HG02973 (cell line): ENCODE measurements around the gene ETV6.

Source experiments
- ATAC-seq: cut with Tn5 transposase; IDR thresholded peaks from one replicate; pipeline ENCODE4 v1.9.1; 2021; ENCODE audit warnings: moderate library complexity; ENCODE audit not compliant: unreplicated experiment

Gene ETV6

DNA sequence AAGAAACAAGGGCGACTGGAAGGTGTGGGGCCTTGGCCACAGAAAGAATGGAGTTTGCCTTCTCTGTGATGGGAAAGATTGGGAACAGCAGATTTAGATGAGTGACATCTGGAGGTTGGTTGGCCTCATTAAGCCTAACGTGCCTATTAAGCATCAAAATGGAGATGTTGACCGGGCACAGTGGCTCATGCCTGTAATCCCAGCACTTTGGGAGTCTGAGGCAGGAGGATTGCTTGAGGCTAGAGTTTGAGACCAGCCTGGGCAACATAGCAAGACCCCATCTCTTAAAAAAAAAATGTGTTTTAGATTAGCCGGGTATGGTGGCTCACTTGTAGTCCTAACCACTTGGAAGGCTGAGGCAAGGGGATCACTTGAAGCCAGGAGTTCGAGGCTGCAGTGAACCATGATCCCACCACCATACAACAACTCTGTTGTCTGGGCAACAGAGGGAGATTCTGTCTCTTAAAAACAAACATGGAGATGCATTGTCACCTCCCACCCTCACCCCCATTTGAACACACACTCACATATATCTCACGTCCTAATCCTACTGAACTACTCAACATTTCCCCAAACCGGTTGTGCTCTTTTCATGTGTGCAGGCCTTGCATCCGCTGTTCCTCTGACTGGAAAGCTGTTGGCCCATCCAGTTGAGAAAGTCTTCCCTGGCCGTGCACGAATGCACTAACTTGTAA lies 172.1 kb downstream of the ETV6 start:
- ATAC-seq = no peak

DNA sequence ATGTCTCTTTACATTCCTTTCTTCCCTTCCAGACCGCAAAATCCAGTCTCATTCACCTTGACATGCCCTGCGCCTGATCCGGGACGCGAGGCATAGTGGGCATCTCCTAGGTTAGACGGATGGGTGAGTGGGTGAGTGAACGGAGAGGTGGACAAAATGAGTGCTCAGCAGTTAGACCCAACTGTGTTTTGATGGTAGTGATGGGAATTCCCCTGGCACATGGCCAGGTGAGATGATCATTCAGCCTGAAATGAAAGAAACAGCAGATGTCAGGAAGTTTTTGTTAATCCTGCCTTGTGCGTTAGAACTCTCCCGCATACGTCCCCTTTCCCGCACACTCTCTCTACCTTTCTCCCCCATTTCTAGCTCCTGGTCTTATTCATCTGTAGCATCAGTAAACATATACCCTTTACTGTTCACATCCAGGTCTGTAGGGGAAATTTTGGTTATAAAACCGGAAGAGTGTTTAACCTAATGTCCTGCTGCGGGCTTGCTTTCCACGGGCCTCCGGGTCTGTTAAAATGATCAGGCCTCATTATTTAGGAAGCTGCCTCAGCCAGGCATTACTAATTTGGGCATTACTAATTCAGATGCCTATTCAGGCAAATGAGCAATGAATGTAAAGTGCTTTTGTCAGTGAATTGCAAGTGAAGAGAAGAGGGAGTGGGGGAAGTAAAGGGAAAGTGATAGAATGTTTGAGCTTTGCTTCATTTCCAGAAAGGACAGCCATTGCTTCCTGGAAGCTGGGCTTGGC lies 172.8 kb downstream of the ETV6 start:
- ATAC-seq = no peak

DNA sequence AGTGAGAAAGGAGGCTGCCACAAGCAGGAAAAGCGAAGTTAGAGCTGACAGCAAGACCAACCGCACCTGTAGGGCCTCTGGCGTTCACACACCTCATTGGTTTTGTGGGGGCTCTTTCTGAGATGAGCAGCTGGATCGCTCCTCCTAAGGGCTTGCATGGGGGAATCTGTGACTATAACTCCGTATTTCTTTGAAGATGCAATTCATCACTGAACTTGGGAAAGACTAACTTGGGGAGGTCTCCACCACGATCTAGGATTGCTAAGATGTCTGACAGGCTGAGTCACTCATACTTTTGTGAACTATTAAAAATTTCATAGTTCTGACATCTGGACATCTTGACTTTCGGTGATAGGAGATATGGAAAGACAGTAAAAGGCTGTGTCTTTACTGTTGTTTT lies 173.6 kb downstream of the ETV6 start:
- no peak for ATAC-seq

DNA sequence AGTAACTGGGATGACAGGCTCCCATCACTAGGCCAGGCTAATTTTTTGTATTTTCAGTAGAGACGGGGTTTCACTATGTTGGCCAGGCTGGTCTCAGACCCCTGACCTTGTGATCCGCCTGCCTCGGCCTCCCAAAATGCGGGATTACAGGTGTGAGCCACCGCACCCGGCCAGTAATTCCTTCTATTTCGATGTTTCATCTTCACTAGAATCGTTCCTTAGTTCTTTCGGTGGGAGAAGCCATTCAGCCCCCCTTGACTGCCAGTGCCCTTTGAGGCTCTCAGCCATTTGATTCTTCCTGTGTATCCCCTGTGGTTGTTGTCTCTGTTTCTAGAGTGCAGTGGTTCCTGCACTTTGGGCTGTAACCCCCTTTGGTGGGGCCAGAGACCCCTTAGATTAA lies 174.1 kb downstream of the ETV6 start:
- no peak for ATAC-seq

DNA sequence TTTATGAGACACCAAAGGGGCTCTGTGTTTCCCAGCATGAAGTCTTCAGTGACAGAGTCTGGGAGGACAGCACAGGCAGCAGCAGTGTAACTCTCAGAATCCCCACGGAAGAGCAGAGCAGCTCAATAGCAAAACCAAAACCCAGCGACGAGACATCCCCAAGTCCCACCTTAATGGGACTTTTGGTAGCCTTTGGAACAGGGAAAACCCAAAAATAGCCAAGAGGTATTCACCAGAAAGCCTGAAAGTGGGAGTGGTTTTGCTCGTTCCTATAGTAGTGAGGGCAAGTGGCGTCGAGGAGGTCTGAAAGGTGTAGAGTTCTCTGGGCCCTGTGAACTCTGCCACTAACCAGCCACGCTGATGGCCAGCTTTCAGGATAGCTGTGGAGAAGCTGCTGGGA lies 174.6 kb downstream of the ETV6 start:
- ATAC-seq = no peak

DNA sequence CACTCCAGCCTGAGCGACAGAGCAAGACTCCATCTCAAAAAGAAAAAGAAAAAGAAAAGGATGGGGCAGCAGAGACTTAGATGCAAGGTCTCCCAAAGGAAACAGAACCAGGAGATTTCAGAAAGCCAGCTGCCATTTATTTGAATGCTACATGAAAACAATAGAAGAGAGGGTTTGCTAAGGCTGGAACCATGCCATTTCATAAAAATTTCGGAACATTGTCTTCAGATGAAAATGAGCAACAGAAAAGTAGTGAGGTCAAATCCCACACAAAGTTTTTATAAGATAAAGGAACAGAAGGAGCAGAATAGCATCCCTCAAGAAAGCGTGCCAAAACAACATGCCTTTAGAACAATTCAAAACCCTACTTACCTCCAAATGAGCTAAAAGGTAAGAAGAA lies 175.3 kb downstream of the ETV6 start:
- ATAC-seq = no peak

DNA sequence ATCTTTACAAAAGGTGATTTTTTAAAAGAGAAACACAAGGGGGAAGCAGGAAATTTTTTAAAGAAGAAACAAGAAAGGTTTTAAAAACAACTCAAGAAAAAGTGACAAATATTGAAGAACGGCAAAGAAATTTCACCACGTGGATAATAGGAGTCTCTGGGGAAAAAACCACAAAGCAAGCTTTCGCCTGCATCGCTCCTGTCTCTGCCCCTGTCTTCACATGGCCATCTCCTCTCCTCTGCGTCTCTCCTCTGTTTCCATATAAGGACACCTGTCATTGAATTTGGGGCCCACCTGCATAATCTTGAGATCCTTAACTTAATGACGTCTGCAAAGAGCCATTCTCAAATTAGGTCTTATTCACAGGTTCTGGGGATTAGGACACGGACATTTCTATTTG lies 175.8 kb downstream of the ETV6 start:
- no peak for ATAC-seq

DNA sequence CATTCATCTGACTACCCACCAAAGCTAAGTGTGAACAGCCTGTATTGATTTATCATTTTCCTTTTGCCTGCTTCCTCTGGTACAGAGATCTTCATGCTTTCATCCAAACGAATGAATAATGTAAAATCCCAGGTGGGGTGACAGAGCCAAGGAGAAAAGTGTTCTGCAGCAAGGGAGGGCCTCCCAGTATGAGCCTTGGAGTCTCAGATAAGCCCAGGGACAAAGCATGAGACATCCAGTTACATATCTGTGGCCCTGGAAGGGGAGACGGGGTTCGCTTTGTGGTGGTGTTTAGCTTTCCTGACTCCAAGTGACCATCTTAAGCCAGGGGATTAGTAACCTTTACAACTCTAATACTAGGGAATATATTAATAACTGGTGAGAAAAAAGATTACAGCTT lies 177.1 kb downstream of the ETV6 start:
- no peak for ATAC-seq

DNA sequence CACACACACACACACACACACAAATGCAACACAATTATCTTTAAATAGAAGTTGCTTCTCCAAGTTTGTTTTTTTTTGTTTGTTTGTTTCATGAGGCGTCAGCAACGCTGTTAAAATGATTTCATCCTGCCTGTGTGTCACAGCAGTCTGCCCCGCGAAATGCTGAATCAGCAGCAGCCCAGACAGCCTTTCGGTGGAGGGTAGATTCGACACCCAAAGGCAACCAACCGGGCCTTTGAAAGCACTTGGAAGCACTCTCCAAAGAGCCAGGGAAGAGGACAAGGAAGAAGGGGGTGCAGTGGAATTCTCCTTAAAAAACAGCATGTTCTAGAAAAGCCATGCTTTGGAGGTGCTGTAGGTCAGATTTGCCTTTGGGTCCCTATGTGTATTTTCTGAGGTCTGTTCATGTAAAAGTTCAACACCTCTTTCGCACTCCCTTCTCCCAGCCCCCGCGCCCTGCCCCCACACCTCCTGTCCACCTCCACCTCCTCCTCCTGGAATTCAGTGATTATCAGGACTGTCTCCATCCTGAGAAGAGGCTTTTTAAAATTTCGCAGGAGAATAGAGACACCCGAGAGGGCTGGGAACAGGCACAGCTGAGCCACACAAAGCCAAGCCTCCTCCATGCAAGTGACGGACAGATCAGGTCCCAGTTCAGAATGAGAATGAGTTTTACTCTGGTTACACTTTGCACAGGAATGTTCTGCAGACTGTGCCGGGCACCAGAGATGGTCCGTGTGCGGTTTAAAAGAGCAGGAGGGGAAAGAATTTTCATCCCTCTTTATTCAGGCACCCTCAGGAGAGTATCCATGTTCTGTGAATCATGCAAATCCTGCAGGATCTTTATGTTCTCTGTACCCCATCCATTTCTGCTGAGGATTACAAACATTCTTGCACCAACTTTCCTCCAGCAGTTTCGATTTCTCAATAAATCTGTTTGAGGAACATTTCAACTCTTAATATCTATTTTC lies 177.9 kb downstream of the ETV6 start:
- ATAC-seq = no peak

DNA sequence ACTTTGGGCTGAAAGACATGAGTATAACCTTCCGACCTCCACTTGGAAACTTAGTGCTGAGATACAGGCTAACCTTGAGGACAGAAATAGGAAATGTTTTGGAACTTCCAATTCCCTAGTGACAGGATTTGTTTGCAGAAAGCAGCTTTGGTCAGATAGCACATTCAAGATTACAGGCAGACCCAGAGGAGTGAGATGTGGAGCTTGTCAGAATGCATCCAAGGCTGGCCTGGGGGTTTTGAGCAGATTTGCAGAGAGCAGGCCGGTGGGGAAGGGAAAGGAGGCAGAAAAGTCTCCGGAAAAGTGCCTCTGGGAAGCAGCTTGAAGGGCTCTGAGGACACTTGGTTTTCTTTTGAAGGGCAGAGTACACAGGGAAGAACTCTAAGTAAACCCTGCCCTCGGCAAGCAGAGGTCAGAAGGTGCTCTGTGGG lies 180.3 kb downstream of the ETV6 start:
- no peak for ATAC-seq

DNA sequence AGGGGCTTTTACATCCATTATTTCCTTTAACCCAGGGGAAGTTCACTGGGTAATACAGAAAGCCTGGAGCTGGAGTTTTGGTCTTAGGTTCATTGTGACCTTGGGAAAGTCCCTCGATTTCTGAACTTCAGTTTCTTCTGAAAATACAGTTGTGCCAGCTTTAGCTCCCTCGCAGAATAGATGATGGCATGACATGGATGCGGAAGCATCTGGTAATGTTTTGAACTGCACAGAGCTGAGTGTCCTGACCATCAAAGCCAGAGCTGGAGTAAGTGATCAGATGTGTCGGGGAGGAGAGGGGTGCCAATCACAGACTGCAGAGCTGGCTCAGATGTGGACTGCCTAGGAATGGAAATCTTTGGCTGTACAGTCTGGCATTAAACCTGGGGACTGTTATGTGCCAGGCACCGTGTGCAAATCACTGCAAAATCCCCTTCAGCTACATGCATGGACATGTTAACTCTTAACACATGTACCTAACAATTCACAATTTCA lies 180.9 kb downstream of the ETV6 start:
- ATAC-seq = no peak

DNA sequence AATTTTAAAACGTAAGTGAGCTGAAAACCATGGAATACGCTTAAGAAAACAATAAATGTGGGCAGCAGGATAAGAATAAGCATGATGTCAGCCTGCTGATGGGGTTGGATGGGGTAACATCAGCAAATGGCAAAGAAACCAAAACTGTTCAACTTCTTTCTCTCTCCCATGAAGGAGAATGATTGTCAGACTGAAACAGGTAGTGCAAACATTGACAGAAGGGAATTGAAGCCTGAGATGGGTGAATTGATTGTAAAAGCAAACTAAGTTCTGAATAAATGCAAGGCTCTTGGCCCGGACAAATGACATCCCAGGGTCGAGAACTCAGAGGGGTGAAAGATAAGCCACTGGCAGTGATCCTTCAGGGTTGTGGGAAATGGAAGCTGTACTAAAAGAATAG lies 182.6 kb downstream of the ETV6 start:
- ATAC-seq = no peak

DNA sequence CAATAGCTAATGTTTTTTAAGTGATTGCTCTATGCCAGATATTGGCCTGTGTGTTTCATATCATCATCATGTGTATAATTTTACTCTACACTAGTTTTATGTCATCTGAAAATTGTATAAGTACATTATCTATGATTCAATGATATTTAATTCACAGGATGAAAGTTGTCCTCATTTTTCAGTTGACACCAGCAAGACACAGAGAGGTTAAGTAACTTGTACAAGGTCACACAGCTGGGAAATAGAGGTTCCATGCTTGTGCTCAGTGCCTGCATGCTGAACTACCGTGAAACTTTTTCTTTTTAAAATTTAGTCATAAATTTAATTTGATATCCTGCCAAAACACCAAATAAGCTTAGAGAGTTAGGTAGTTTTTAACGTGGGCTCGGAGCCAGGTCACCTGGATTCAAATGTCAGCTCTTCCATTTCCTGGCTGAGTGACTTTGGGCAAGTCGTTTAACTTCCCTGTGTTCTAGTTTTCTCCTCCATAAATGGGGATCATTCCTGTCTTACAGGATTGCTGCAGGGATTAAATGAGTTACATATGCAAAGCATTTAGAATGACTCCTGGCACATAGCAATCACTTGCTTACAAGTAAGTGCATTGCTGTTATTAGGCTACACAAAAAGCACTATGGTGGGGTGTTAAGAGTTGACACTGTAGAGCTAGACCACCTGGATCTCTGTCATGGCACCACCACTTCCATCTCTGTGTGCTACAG lies 183.9 kb downstream of the ETV6 start:
- no peak for ATAC-seq

DNA sequence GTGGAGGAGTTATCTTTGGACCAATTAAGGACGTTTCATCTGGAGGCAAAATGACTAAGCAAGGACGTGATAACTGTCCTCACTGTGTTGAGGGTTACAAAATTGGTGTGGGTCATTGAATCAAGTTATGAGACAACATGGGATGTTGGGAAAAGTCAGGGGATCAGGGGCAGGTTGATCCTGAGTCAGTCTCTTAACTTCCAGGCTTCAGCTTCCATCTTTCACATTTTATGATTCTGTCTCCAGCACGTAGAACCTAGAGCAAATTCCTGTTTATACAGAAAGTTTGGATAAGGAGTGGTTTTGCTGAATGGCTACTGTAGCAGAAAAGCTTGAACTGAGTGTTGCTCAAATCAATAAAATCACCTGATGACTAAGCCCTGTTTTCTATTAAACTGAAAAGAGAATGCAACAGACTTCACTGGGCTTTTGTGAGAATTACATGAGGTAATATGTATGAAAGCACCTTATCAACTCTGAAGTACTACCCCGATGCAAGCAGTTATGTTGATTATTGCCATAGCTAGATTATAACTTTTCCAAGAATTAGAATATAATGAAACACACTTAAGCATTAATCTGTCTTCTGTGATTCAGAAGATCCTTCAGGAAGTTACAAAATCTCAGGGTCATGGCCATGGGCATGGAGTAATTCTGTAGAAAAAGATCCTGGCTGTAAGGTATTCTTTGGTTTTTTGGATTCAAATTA lies 184.8 kb downstream of the ETV6 start:
- no peak for ATAC-seq

DNA sequence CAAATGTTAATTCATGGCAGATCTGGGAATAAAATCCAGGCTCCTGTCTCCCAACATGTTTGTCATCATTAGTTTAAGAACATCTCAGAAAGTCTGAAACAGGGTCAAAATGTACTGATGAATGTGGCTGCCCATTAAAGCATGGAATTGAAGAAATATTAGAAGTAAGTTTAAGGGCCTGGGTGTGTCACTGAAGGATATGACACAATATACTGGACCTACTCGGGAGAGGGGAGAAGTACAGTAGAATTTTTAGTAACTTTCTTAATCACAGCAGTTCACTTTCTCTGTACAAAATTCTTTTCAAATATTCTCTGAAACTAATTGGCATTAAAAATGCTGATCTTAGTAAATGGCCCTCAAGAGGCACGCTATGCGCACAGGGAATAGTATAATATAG lies 185.5 kb downstream of the ETV6 start:
- no peak for ATAC-seq

DNA sequence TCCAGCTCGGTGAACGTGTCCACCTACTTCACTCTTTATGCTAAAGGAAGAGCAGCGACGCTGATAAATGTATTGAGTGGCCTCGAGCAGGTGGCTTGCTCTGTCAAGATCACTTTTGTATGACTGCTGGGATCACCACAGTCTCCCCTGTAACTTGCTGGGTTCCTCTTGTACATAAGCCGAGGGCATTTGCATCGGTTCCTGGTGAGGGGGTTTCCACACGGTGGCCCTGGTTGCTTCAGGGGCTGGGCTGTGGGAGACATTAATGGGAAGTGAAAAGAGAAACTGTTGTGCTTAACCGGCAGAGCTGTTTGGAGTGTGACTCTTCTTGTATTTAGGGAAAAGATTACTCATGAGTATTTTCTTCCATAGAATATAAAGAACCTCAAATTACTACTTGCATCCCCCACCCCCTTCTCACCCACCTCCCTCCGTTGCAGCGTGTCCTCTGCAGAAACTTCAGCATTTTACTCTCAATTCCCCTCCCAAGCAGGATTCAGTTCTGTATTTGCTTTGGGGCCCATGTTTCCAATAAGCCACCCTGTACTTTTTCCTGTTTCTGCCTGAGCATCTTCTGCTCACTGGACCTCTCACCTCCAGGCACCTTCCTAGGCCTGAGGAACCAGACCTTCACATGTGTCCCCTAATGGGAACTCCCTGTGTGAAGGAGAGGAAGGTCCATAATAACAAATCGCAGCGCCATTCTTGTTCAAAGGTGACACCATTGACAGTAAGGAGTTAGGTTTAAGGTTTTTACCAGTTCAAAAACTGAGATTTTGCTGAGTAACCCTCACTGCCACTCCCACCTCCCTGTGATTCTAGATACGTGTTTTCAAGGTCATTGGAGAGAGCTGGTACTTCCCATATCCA lies 187.0 kb downstream of the ETV6 start:
- ATAC-seq = peak; percentile 91

DNA sequence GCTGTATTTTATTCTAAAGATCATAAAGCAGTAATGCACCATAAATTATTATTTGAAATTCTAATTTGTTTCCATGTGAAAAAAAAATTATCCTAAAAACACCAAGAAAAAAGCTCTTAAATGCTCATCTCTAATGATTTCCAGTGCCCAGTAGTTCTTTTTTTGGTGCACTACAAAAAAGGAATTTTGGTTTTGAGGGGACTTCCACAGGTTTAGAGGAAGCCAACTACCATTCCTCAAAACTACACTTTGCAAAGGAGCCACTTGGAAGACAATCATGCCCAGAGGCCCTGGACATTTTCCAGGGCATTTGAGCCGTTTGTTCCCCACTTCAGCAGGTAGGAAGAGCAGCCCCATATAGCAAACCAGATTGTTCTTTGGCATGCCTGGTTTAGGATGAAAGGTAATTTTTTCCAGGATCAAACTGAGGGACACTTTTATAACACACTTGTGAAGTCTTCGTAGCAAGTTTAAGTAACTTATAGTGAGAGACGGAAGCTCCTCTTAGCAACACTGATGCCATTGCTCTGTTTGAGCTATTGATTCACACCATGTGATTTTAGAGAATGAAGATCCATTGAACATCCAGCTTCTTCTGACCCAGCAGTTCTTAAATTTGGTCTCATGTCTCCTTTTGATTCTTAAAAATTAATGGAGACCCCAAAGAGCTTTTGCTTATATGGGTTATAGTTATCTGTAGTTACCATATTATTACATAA lies 187.9 kb downstream of the ETV6 start:
- ATAC-seq = no peak

DNA sequence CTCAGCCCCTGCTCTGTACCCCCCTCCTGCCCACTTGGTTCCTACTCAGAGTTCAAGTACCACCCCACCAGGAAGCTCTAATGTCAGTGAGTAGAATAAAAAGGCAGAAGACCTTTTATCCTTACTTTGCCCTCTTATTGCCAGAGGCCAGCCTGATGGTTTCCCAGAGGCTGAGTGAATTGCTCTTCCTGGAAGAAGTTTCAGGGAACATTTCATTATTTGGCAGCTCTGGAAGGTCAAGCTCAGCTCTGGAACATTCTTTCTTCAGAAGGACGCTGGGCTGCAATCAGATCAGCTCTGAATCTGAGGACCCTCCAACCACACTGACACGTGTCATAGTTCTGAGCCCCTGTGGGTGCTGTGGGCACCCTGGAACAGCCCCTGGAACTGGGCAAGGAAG lies 188.9 kb downstream of the ETV6 start:
- ATAC-seq = no peak
